OCI-LY7 (cell line): ENCODE results near the gene NACA.

ENCODE experiments used
- CTCF ChIP-seq: fragments of 200-600 bp; sonication (generic); conservative IDR thresholded peaks from 2 replicates; pipeline ENCODE4 v1.5.1; 2014; ENCODE audit warnings: mild to moderate bottlenecking, antibody characterized with exemption, low read length, moderate library complexity, mixed read lengths
- EZH2phosphoT487 ChIP-seq: fragments of 200-600 bp; sonication (generic); IDR thresholded peaks from 2 replicates; pipeline ENCODE4 v1.6.1; 2018; ENCODE audit warnings: low read depth, borderline replicate concordance, mild to moderate bottlenecking, mixed run types, antibody characterized with exemption, low read length, moderate library complexity, mixed read lengths

DNA sequence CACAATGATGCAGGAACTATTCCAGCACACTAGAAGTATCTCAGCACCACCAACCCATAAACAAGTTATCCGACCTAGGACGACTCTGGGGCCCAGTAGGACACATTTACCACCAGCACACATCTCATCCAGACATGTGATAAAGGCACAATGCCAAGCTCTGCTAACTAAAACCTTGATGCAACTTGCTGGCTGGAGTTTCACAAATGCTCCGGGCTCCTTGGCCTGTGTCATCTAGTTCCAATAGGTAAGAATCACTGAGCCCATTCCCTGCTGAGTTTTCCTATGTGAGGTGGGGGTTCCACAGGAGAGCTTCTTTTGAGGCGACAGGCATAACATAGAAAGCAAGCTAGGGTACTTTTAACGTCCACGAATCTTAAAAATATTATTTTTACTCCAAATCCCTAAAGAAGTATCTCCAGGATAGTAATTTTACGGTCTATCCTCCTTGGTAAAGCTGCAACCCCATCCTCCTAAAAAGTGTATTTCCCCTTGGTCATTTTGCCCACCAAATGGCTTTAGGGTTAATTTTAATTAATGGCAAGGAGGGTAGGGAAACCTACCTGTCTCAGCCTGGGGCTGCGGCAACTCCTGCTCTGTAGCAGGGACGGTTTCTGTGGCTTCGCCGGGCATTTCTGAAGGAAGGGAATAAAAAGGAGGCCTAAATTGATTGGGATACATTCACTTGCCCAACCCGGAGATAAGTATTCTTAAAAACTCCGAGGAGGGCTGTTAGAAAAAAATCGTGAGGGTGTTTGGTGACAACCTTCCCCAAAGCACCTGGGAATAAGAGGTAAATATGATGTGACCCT is 1.0 kb downstream of the NACA start:
- TF ChIP-seq CTCF (no peak), EZH2phosphoT487 (no peak)
